Osteoblast (primary cell): Measurements from ENCODE around the gene NDUFAF7. TPM values are rescaled to one million over a fixed set of nuclear protein-coding genes. Genes with fewer than 3 reads are reported as not detected.

Experiments
- DNase-seq: peaks from one replicate; pipeline ENCODE4 v3.0.0; 2011; ENCODE audit warnings: low spot score, mixed read lengths; ENCODE audit not compliant: insufficient read length; ENCODE audit errors: missing footprints
- H2AFZ ChIP-seq: 2 replicates; pipeline ENCODE4 v1.6.0; 2011; ENCODE audit warnings: mild to moderate bottlenecking, low read length
- H3K27ac ChIP-seq: 2 replicates; pipeline ENCODE4 v1.5.1; 2011; ENCODE audit warnings: mild to moderate bottlenecking, low read depth, low read length, moderate library complexity
- H3K27me3 ChIP-seq: 2 replicates; pipeline ENCODE4 v1.6.0; 2012; ENCODE audit warnings: mild to moderate bottlenecking, control low read depth, inconsistent platforms, low read length, moderate library complexity; ENCODE audit not compliant: insufficient read depth
- H3K36me3 ChIP-seq: 2 replicates; pipeline ENCODE4 v1.5.1; 2011; ENCODE audit warnings: mild to moderate bottlenecking, low read length, control low read depth, moderate library complexity; ENCODE audit not compliant: insufficient read depth
- H3K4me1 ChIP-seq: 2 replicates; pipeline ENCODE4 v1.5.1; 2011; ENCODE audit warnings: mild to moderate bottlenecking, low read length, control low read depth, moderate library complexity; ENCODE audit not compliant: insufficient read depth
- H3K4me2 ChIP-seq: 2 replicates; pipeline ENCODE4 v1.6.0; 2011; ENCODE audit warnings: mild to moderate bottlenecking, low read length; ENCODE audit not compliant: insufficient read depth
- H3K4me3 ChIP-seq: fragments of 200-600 bp; sonication (generic); 3 replicates; pipeline ENCODE4 v1.5.1; 2012; ENCODE audit warnings: mild to moderate bottlenecking, low read length, inconsistent platforms; ENCODE audit not compliant: insufficient read depth
- H3K79me2 ChIP-seq: 2 replicates; pipeline ENCODE4 v1.6.0; 2012; ENCODE audit warnings: mild to moderate bottlenecking, low read length, control low read depth, inconsistent platforms; ENCODE audit not compliant: insufficient read depth
- H3K9me3 ChIP-seq: 2 replicates; pipeline ENCODE4 v1.5.1; 2011; ENCODE audit warnings: low read depth, low read length, control low read depth
- H4K20me1 ChIP-seq: 2 replicates; pipeline ENCODE4 v1.6.0; 2012; ENCODE audit warnings: mild to moderate bottlenecking, low read length, control low read depth; ENCODE audit not compliant: insufficient read depth
- CTCF ChIP-seq: IDR thresholded peaks from 2 replicates; pipeline ENCODE4 v1.5.1; 2011; ENCODE audit warnings: mild to moderate bottlenecking, low read depth, low read length, moderate library complexity; ENCODE audit errors: extremely low read depth
- total RNA-seq: library from RNA; depleted of rRNA; stranded (reverse); fragments of >200 nt; gene quantifications from 2 replicates; pipeline ENCODE4 v1.2.3, GENCODE V29; 2012

NDUFAF7 gene
- total RNA-seq, 1 donor: 16.6 TPM

- Histone ChIP-seq H4K20me1 (peaks cover 29% of the 10 kb centered on the region), H3K4me1 (peaks cover 12% of the 10 kb centered on the region), H3K4me2 (no peak overlapping the region), H3K36me3 (peaks cover 39% of the 10 kb centered on the region), H3K9me3 (no peaks in the 10 kb centered on the region), H3K27ac (no peak overlapping the region), H3K27me3 (no peaks in the 10 kb centered on the region), H3K4me3 (no peak overlapping the region), H2AFZ (no peak overlapping the region), H3K79me2 (peaks cover 77% of the 10 kb centered on the region)
- TF ChIP-seq CTCF: no peak
- no peak for DNase-seq
Measured at GRCh38 chr2:37226863-37227262, 4.6 kb upstream of the NDUFAF7 start.

- DNase-seq: no peak
- no peak overlapping the region for H3K4me3 ChIP-seq
- H2AFZ ChIP-seq: no peak overlapping the region
- no peak for TF ChIP-seq CTCF
- no peak overlapping the region for H3K4me2 ChIP-seq
- H3K27ac ChIP-seq: no peak overlapping the region
- H3K79me2 ChIP-seq: peaks cover 87% of the 10 kb centered on the region
- peaks cover 20% of the 10 kb centered on the region for H3K4me1 ChIP-seq
- H3K27me3 ChIP-seq: no peaks in the 10 kb centered on the region
- H3K9me3 ChIP-seq: no peaks in the 10 kb centered on the region
- H4K20me1 ChIP-seq: peaks cover 29% of the 10 kb centered on the region
- peaks cover 22% of the 10 kb centered on the region for H3K36me3 ChIP-seq
Measured at GRCh38 chr2:37228788-37229187, 2.7 kb upstream of the NDUFAF7 start.

GRCh38 chr2:37230581-37230980 is 877 bp upstream of the NDUFAF7 start:
- DNase-seq: no peak
- Histone ChIP-seq H3K4me1 (peaks cover 20% of the 10 kb centered on the region), H3K4me3 (peak overlapping the region; percentile 86), H4K20me1 (peaks cover 29% of the 10 kb centered on the region), H3K9me3 (no peaks in the 10 kb centered on the region), H3K4me2 (peak overlapping the region; percentile 86), H3K27me3 (no peaks in the 10 kb centered on the region), H3K36me3 (peaks cover 22% of the 10 kb centered on the region), H2AFZ (peak overlapping the region; percentile 94), H3K27ac (peak overlapping the region; percentile 98), H3K79me2 (peaks cover 90% of the 10 kb centered on the region)
- TF ChIP-seq CTCF: no peak

GRCh38 chr2:37232131-37232933 is 874 bp downstream of the NDUFAF7 start:
- no peak for DNase-seq
- H3K4me3 ChIP-seq: peak overlapping the region; percentile 86
- peaks cover 80% of the 10 kb centered on the region for H3K79me2 ChIP-seq
- peak overlapping the region; percentile 94 for H2AFZ ChIP-seq
- no peaks in the 10 kb centered on the region for H3K9me3 ChIP-seq
- H4K20me1 ChIP-seq: peaks cover 23% of the 10 kb centered on the region
- TF ChIP-seq CTCF: no peak
- peak overlapping the region; percentile 86 for H3K4me2 ChIP-seq
- peaks cover 20% of the 10 kb centered on the region for H3K4me1 ChIP-seq
- no peaks in the 10 kb centered on the region for H3K27me3 ChIP-seq
- H3K36me3 ChIP-seq: peaks cover 17% of the 10 kb centered on the region
- H3K27ac ChIP-seq: peak overlapping the region; percentile 98
